ENCODE results near the gene TMEM41A. TPM values are rescaled to one million over a fixed set of nuclear protein-coding genes. Genes with fewer than 3 reads are reported as not detected.

TMEM41A gene
- total RNA-seq, 2 donors from 2014 or later: 10.2 to 10.9 TPM

DNA sequence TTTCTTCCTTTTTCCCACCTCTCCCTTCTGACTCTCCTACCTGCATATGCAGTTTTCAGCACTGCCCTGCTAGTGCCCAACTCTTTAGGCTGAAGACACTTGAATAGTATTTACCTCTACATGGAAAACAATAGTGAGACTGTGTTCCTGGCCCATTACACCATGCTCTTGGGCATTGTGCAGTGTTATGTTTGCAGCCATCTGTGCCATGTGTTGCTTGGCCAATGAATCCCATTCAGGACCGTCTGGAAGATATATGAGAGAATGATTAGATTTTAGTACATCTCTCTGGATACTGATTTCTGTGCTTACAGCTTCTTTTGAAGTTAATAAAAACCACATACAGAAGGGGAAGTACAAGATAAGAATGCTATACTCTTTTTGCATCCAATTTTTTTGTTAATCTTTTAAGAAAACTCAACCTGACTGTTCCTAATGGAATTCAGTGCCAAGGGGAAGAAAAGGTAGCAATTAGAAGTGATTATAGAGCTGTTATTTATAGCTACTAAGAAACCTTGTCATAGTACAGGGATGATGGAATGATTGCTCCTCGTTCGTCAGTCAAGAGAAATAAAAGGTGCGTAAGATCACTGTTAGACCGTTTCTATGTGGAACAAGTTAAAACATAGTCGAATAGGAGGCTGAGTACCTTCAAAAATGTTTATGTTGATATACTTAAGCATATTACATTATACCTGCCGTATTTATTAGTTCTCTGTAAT, 58.9 kb downstream of the TMEM41A start:
- Histone ChIP-seq H3K9me3 (no peaks in the 10 kb centered on the region), H3K4me1 (no peaks in the 10 kb centered on the region), H3K36me3 (no peaks in the 10 kb centered on the region), H3K27me3 (no peaks in the 10 kb centered on the region), H3K27ac (no peak overlapping the region), H3K4me3 (no peak overlapping the region)
- TF ChIP-seq, protein P1, sequence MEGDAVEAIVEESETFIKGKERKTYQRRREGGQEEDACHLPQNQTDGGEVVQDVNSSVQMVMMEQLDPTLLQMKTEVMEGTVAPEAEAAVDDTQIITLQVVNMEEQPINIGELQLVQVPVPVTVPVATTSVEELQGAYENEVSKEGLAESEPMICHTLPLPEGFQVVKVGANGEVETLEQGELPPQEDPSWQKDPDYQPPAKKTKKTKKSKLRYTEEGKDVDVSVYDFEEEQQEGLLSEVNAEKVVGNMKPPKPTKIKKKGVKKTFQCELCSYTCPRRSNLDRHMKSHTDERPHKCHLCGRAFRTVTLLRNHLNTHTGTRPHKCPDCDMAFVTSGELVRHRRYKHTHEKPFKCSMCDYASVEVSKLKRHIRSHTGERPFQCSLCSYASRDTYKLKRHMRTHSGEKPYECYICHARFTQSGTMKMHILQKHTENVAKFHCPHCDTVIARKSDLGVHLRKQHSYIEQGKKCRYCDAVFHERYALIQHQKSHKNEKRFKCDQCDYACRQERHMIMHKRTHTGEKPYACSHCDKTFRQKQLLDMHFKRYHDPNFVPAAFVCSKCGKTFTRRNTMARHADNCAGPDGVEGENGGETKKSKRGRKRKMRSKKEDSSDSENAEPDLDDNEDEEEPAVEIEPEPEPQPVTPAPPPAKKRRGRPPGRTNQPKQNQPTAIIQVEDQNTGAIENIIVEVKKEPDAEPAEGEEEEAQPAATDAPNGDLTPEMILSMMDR (IDR thresholded peaks at IDR 0.05): no peak
- no peak for DNase-seq (ENCODE audit: low spot score)

Other genes starting within 250 kb of the TMEM41A start
- gene EHHADH, start 245.0 kb downstream of the TMEM41A start, total RNA-seq: 10 to 100 TPM in 1 of 2 donors, 1 to 10 TPM in 1; 3.6 to 24.3 TPM
- gene MAP3K13, start 135.9 kb downstream of the TMEM41A start, total RNA-seq: 10 to 100 TPM in 1 of 2 donors, 1 to 10 TPM in 1; 9.4 to 12.6 TPM
- under 1 TPM; 0.41 to 0.47 TPM for gene LIPH, start 53.6 kb upstream of the TMEM41A start, total RNA-seq
- 10 to 100 TPM; 10.8 to 17.8 TPM for gene SENP2, start 87.3 kb upstream of the TMEM41A start, total RNA-seq

Data from right atrium auricular region (tissue), 2 donors.